Measurements from ENCODE around the gene PHF21A.

PHF21A gene

DNA sequence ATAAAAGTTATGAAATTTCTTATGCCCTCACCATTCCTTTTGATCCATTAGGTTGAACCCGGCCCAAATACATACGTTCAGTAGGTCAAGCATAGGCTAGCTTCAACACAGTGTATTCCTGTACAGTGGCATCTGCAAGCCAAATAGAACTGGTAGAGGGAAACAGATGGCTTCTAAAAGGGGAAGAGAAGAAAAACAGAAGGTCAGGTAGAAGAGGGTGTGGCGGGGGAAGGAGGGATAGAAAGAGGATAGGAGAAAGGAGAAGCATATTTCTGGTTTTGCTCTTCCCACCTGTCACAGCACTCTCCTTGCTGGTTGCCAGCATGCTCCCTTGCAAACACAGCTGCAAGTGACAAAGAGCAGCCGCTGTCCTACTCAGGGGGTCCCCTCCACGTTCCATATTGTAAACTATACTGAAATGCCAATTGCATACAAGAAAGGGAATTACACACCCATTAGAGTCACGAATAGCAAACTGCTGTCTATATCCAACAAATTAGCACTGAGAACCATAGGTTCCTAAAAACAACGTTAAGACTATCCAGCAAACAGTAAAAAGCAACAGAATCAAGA is 71.8 kb downstream of the PHF21A start:
- Histone ChIP-seq H3K9me3 (no peaks in the 10 kb centered on the region), H3K27me3 (no peaks in the 10 kb centered on the region), H3K4me1 (ENCODE audit: control insufficient read depth in 1 of 2, insufficient read depth in 1 of 2, low read depth in 1 of 2, low read length in 1 of 2) (peaks cover 24 to 25% of the 10 kb centered on the region in 2 experiments), H3K4me3 (ENCODE audit: low read depth in 1 of 2, low read length in 1 of 2) (no peak overlapping the region), H3K27ac (peak overlapping the region; percentile 51), H3K36me3 (peaks cover 30% of the 10 kb centered on the region)
- TF ChIP-seq CTCF (IDR thresholded peaks at IDR 0.05): no peak

- Histone ChIP-seq H3K4me1 (ENCODE audit: control insufficient read depth in 1 of 2, insufficient read depth in 1 of 2, low read depth in 1 of 2, low read length in 1 of 2) (peaks cover 24 to 25% of the 10 kb centered on the region in 2 experiments), H3K36me3 (peaks cover 22% of the 10 kb centered on the region), H3K27me3 (no peaks in the 10 kb centered on the region), H3K9me3 (no peaks in the 10 kb centered on the region), H3K27ac (no peak overlapping the region), H3K4me3 (ENCODE audit: low read depth in 1 of 2, low read length in 1 of 2) (no peak overlapping the region)
- no peak for TF ChIP-seq CTCF (IDR thresholded peaks at IDR 0.05)
Measured at GRCh38 chr11:46048198-46048597, 73.1 kb downstream of the PHF21A start.

DNA sequence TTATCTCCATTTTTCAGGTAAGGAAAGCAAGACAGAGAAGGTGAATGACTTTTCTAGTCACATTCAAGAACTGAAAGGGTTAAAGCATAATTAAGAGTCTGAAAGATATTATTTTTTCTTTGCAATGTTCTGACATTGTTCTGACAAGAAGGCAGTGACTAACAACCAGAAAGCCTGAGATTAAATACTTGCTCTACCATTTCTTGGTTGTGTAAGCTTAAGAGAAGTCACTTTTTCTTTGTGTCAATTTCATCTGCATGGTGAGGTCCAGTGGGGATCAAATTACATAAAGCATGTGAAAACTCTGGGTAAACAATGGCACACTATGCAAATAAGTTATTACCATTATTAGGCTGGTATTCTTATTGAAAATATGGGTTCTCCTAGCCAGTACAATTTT is 73.7 kb downstream of the PHF21A start:
- no peaks in the 10 kb centered on the region for H3K9me3 ChIP-seq
- TF ChIP-seq CTCF (IDR thresholded peaks at IDR 0.05): no peak
- H3K36me3 ChIP-seq: peaks cover 22% of the 10 kb centered on the region
- H3K27ac ChIP-seq: no peak overlapping the region
- H3K4me1 ChIP-seq (ENCODE audit: control insufficient read depth in 1 of 2, insufficient read depth in 1 of 2, low read depth in 1 of 2, low read length in 1 of 2): peaks cover 24 to 25% of the 10 kb centered on the region in 2 experiments
- no peak overlapping the region for H3K4me3 ChIP-seq (ENCODE audit: low read depth in 1 of 2, low read length in 1 of 2)
- H3K27me3 ChIP-seq: no peaks in the 10 kb centered on the region

DNA sequence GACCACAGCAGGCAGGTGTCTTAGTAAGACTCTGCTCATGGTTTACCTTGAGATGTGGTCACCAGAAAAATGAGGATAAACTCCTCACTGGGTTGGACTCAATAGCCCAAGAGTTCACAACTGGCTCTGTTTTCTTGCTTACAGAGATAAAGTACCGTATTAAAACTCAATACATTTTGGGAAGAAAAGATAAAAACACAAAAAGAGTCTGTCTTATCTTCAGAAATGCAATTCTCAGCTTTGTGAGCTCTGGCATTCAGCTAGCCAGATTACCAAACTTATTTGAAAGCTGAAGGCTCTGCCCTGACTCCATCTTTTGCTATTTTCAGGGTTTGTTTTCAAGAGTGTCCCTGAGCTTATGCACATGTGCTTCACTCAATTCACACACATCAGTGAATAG is 75.4 kb downstream of the PHF21A start:
- TF ChIP-seq CTCF (IDR thresholded peaks at IDR 0.05): no peak
- no peaks in the 10 kb centered on the region for H3K27me3 ChIP-seq
- H3K4me3 ChIP-seq (ENCODE audit: low read depth in 1 of 2, low read length in 1 of 2): no peak overlapping the region
- no peaks in the 10 kb centered on the region for H3K9me3 ChIP-seq
- H3K4me1 ChIP-seq (ENCODE audit: control insufficient read depth in 1 of 2, insufficient read depth in 1 of 2, low read depth in 1 of 2, low read length in 1 of 2): peaks cover 20 to 21% of the 10 kb centered on the region in 2 experiments
- H3K27ac ChIP-seq: no peak overlapping the region
- H3K36me3 ChIP-seq: peaks cover 16% of the 10 kb centered on the region

DNA sequence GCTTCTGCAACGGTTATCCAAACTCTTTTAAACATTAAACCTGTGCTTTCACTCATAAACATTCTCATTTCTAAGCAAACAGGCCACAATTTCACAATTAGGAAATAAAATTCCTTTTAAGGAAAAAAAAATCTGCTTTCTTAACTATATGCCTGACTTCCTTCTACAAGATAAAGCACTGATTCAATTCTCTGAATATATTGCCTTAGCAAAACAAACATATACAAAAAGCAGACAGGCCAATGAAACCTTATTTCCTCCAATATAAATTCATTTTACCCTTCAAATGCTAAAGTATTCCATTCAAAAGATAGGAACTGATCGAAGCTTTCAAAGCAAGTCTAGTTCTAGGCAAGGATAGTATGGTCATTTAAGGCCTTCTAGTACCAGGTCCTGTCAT is 76.7 kb downstream of the PHF21A start:
- no peak for TF ChIP-seq CTCF (IDR thresholded peaks at IDR 0.05)
- Histone ChIP-seq H3K27ac (no peak overlapping the region), H3K4me1 (ENCODE audit: control insufficient read depth in 1 of 2, insufficient read depth in 1 of 2, low read depth in 1 of 2, low read length in 1 of 2) (peaks cover 8 to 9% of the 10 kb centered on the region in 2 experiments), H3K36me3 (peaks cover 16% of the 10 kb centered on the region), H3K9me3 (no peaks in the 10 kb centered on the region), H3K4me3 (ENCODE audit: low read depth in 1 of 2, low read length in 1 of 2) (no peak overlapping the region), H3K27me3 (no peaks in the 10 kb centered on the region)

All from neutrophil (primary cell).